Measurements from ENCODE around the gene MYO16.

- no peak for TF ChIP-seq EZH2 (IDR thresholded peaks at IDR 0.05; ENCODE audit: borderline replicate concordance, insufficient read depth, low read length, poor library complexity, severe bottlenecking)
- no peak for TF ChIP-seq SMC3 (conservative IDR thresholded peaks at IDR 0.05; ENCODE audit: poor library complexity)
- TF ChIP-seq, protein P1, sequence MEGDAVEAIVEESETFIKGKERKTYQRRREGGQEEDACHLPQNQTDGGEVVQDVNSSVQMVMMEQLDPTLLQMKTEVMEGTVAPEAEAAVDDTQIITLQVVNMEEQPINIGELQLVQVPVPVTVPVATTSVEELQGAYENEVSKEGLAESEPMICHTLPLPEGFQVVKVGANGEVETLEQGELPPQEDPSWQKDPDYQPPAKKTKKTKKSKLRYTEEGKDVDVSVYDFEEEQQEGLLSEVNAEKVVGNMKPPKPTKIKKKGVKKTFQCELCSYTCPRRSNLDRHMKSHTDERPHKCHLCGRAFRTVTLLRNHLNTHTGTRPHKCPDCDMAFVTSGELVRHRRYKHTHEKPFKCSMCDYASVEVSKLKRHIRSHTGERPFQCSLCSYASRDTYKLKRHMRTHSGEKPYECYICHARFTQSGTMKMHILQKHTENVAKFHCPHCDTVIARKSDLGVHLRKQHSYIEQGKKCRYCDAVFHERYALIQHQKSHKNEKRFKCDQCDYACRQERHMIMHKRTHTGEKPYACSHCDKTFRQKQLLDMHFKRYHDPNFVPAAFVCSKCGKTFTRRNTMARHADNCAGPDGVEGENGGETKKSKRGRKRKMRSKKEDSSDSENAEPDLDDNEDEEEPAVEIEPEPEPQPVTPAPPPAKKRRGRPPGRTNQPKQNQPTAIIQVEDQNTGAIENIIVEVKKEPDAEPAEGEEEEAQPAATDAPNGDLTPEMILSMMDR (IDR thresholded peaks at IDR 0.05; ENCODE audit: poor library complexity, severe bottlenecking), result no peak
These were observed 496.8 kb downstream of the MYO16 start for GRCh38 chr13:109126178-109126577.

Measured in neural cell (in vitro differentiated cells).